GM21390 (cell line): ENCODE data around the gene ZSWIM4.
"Not testable (repeated sequence)": the region's sequence is repeated elsewhere in the genome, so short reads cannot be mapped to it uniquely, and the experiment has no call there.

Experiments used
- ATAC-seq: cut with Tn5 transposase; IDR thresholded peaks from one replicate; pipeline ENCODE4 v1.9.1; 2021; ENCODE audit not compliant: unreplicated experiment

ZSWIM4 gene

DNA sequence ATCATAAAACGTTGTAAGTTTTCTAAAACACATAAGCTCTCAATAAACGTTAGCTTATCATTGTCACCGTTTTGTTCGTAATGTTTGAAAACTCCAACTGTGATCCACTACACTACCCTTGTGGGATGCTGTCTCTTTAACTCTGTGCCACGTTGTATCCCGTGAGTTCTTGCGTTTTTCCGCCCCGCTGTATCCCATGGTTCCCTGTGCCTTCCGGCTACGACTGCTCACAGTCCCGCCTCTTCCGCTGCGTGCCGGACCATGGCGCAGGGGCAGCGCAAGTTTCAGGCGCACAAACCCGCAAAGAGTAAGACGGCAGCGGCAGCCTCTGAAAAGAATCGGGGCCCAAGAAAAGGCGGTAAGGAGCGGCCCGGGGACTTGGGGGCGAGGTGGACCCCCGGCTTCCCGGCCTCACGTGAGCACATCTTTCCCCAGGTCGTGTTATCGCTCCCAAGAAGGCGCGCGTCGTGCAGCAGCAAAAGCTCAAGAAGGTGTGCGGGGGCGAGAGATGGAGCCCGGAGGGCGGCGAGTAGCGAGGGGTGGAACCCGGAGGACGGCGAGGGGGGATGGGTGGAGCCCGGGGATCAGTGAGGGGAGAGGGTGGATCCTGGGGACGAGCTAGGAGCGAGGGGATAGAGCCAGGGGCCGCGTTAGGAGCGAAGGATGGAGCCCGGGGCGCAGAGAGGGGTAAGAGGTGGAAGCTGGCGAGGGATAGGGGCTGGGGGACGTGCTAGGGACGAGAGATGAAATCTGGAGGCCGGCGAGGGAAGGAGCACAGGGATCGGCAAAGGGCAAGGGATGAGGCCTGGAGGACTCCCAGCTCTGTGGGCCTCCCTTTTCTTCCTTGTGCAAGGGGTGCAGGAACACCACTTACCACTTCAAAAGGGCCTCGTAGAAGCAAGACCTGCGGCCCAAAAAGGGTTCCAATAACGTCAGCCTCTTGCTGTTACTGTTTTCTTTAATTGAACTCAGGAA, 20.7 kb upstream of the ZSWIM4 start, which contains the start of gene C19orf53:
Gene C19orf53, plus strand, starts transcription at position 240 of the 975 bp plus-strand sequence. Its CDS starts 22 bp downstream, at position 262.
- peak; percentile 94 for ATAC-seq

DNA sequence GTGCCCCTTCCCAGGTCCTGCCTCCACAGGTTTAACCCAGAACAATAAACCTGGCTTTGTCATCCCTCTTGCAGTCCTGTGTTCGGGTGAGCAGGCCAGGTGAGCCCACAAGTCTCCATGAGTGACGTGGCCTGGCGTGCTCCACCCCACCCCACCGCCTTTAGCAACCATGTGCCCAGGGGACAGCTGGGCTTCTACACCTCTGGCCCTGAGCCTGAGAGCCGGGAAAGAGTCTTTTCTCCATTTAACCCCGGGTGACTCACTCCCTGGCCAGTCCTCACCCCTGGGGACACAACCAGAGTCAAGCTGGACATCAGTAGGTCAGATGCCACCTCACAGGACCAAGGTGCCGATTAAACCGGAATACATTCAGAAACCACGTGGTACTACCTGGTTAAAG, 16.8 kb upstream of the ZSWIM4 start:
- ATAC-seq: no peak

GRCh38 chr19:13778847-13779246, 16.4 kb upstream of the ZSWIM4 start:
- no peak for ATAC-seq

DNA sequence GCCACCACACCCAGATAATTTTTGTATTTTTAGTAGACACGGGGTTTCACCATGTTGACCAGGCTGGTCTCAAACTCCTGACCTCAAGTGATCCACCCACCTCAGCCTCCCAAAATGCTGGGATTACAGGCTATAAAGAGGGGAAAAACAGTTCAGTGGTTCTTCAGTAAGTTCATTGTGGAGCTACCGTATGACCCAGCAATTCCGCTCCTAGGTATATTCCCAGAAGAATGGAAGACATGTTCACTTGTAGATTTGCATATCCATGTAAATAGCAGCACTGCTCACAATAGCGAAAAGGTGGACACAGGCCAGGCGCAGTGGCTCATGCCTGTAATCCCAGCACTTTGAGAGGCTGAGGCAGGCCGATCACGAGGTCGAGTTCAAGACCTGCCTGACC, 15.4 kb upstream of the ZSWIM4 start:
- ATAC-seq: not testable (repeated sequence)

DNA sequence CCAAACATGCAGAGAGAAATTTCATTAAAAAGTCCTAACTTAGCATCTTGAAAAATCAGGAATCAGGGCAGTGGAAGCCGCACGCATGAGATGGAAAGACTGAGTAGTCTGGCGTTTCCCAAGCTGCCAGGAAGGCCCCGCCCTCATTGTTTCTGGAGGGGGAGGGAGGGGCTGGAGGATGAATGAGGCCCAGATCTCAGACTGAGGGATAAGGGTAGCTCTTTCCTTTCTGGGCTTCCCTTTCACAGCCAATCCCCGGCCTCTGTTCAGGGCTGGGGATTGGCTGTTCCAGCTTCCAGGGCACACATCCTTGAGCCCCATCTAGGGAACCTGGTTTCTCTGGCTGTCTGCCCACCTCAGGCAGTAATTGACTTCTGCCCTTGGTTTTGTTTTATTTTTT, 13.7 kb upstream of the ZSWIM4 start:
- ATAC-seq: no peak

- ATAC-seq: no peak
Measured at GRCh38 chr19:13782537-13782936, 12.7 kb upstream of the ZSWIM4 start.

- ATAC-seq: no peak
Measured at GRCh38 chr19:13783565-13784500, 11.4 kb upstream of the ZSWIM4 start.

- ATAC-seq: no peak
Measured at GRCh38 chr19:13784731-13785452, 10.4 kb upstream of the ZSWIM4 start.

DNA sequence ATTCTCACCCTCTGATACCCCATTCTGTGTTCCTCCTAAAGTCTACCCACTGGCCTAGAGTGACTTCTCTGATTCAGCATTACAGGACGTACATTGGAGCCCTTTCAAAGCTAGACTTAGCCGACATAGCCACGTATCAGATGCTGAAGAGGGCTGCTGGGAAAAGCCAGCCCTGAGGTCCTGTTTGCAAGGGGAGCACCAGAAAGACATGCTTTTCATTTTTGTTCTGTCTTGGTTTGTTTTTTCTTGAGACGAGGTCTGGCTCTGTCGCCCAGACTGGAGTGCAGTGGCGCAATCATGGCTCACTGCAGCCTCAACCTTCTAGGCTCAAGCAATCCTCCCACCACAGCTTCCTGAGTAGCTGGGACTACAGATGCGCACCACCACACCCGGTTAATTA, 6.3 kb upstream of the ZSWIM4 start:
- no peak for ATAC-seq

- ATAC-seq: no peak
Measured at GRCh38 chr19:13790354-13790753, 4.9 kb upstream of the ZSWIM4 start.

DNA sequence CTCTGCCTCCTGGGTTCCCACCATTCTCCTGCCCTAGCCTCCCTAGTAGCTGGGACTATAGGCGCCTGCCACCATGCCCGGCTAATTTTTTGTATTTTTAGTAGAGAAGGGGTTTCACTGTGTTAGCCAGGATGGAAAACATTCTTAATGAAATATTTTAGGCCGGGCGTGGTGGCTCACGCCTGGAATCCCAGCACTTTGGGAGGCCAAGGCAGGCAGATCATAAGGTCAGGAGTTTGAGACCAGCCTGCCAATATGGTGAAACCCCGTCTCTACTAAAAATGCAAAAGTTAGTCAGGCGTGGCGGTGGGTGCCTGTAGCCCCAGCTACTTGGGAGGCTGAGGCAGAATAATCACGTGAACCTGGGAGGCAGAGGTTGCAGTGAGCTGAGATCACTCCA, 1.9 kb upstream of the ZSWIM4 start:
- ATAC-seq: not testable (repeated sequence)

GRCh38 chr19:13794398-13794756, 866 bp upstream of the ZSWIM4 start:
- no peak for ATAC-seq

GRCh38 chr19:13795595-13796300, 505 bp downstream of the ZSWIM4 start:
- peak; percentile 36 for ATAC-seq

GRCh38 chr19:13796301-13797057, 1.2 kb downstream of the ZSWIM4 start:
- ATAC-seq: no peak

GRCh38 chr19:13797058-13797440, 1.8 kb downstream of the ZSWIM4 start:
- no peak for ATAC-seq

DNA sequence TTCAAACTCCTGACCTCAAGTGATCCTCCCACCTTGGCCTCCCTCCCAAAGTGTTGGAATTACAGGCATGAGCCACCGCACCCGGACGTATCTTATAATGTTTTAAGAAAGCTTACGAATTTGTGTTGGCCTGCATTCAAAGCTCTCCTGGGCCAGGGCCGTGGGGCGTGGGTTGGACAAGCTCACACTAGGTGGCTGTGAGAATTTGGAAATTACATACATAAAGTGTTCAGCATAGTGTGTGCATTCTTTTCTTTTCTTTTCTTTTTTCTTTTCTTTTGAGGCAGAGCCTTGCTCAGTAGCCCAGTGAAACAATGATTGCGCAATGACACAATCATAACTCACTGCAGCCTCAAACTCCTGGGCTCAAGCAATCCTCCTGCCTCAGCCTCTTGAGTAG, 2.6 kb downstream of the ZSWIM4 start:
- no peak for ATAC-seq

DNA sequence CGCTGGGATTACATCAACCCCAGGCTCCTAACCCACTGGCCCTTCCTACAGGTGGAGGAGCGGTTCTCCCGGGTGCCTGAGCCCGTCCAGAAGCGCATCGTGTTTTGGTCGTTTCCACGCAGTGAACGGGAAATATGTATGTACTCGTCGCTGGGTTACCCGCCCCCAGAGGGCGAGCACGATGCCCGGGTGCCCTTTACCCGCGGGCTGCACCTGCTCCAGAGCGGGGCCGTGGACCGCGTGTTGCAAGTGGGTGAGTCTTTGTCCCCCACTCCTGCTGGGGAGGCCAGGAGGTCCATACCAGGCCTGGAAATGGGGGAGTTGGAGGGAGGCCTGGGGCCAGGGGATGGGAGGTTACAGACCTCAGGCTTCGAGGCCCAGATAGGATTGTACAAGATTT, 4.4 kb downstream of the ZSWIM4 start:
- ATAC-seq: no peak

- no peak for ATAC-seq
Measured at GRCh38 chr19:13803038-13803437, 7.8 kb downstream of the ZSWIM4 start.

DNA sequence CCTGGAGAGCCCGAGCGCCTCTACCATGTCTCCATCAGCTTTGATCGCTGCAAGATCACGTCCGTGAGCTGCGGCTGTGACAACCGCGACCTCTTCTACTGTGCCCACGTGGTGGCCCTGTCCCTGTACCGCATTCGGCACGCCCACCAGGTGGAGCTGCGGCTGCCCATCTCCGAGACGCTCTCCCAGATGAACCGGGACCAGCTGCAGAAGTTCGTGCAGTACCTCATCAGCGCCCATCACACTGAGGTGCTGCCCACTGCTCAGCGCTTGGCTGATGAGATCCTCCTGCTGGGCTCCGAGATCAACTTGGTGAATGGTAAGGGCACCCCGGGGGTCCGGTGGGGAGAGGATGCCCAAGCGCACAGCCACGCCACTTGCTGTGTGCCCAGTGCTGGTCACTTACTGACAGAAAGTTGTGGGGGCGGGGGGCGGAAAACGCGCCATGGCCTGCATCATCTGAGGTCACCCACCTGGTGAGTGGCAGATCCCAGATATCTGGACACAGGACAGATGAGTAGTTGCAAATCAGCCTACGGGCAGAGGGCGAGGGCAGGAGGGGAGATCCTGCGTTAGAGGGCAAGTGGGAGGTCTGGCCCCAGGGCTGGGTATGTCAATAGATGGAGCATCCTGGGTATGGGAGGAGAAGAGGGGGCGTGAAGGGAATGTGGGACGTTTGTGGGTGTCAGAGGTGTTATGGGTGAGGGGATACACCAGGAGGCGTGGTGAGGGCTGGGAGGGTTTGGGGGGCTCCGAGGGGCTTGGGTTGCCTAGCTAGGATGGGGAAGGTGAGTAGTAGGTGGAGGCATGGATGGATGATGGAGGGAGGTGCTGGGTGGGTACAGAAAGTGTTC, 9.8 kb downstream of the ZSWIM4 start:
- no peak for ATAC-seq
